Duodenal mucosa (tissue), 2 donors: Measurements from ENCODE around the gene LGR6.

Experiments
- H3K27ac ChIP-seq: one replicate; pipeline ENCODE4 v1.7.0; 2013; ENCODE audit warnings: low read depth, low read length
- H3K27me3 ChIP-seq, 2 donors: one replicate each; pipeline ENCODE4 v1.7.0; 2013; ENCODE audit warnings: low read length in 2 of 2, control low read depth in 1 of 2; ENCODE audit not compliant: insufficient read depth in 2 of 2, control insufficient read depth in 1 of 2
- H3K36me3 ChIP-seq, 2 donors: one replicate each; pipeline ENCODE4 v1.7.0; 2013; ENCODE audit warnings: low read length in 2 of 2, control low read depth in 1 of 2; ENCODE audit not compliant: insufficient read depth in 2 of 2, control insufficient read depth in 1 of 2
- H3K4me1 ChIP-seq, 2 donors: one replicate each; pipeline ENCODE4 v1.7.0; 2013; ENCODE audit warnings: low read length in 2 of 2, control low read depth in 1 of 2; ENCODE audit not compliant: insufficient read depth in 2 of 2, control insufficient read depth in 1 of 2
- H3K4me3 ChIP-seq, 2 donors: one replicate each; pipeline ENCODE4 v1.7.0; 2013; ENCODE audit warnings: low read length in 2 of 2, low read depth in 1 of 2
- H3K9ac ChIP-seq, 2 donors: one replicate each; pipeline ENCODE4 v1.7.0; 2013; ENCODE audit warnings: low read length in 2 of 2, low read depth in 1 of 2
- H3K9me3 ChIP-seq, 2 donors: one replicate each; pipeline ENCODE4 v1.7.0; 2013; ENCODE audit warnings: low read length in 2 of 2, control low read depth in 1 of 2; ENCODE audit not compliant: control insufficient read depth in 1 of 2

LGR6 gene

GRCh38 chr1:202305168-202305567 is 111.6 kb downstream of the LGR6 start:
- H3K4me1 ChIP-seq = no peaks in the 10 kb centered on the region
- no peak overlapping the region for H3K4me3 ChIP-seq
- no peaks in the 10 kb centered on the region for H3K9me3 ChIP-seq
- H3K9ac ChIP-seq = no peak overlapping the region
- no peak overlapping the region for H3K27ac ChIP-seq
- H3K36me3 ChIP-seq = no peaks in the 10 kb centered on the region
- no peaks in the 10 kb centered on the region for H3K27me3 ChIP-seq

- H3K9me3 ChIP-seq = no peaks in the 10 kb centered on the region
- H3K27ac ChIP-seq = no peak overlapping the region
- no peak overlapping the region for H3K4me3 ChIP-seq
- H3K9ac ChIP-seq = no peak overlapping the region
- H3K4me1 ChIP-seq = no peaks in the 10 kb centered on the region
- H3K36me3 ChIP-seq = no peaks in the 10 kb centered on the region
- H3K27me3 ChIP-seq = no peaks in the 10 kb centered on the region
These were observed 113.1 kb downstream of the LGR6 start for GRCh38 chr1:202306535-202307345.

DNA sequence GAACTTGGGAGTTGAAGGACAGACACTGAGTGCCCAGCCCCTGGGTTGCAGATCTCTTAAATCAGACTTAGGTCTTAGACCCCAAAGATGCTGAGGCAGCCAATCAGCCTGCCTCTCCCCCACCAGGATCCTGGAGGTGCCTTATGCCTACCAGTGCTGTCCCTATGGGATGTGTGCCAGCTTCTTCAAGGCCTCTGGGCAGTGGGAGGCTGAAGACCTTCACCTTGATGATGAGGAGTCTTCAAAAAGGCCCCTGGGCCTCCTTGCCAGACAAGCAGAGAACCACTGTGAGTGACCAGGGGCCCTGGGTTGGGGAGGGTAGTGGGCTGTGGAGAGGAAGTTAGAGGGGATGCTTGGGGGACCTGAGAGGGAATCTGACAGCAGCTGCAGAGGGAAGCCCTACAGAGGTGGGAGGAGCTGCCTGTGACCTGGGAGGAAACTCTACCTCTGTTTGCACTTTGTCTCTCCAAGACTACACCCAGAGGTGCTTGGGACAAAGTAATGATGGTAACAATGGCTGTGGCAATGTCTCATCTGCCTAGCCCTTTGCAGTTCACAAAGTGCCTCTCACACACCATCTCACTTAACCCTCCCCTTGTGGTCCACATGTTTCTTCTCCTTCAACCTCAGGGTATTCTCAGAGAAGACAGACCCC is 116.6 kb downstream of the LGR6 start:
- no peaks in the 10 kb centered on the region for H3K27me3 ChIP-seq
- H3K4me3 ChIP-seq = no peak overlapping the region
- no peak overlapping the region for H3K9ac ChIP-seq

DNA sequence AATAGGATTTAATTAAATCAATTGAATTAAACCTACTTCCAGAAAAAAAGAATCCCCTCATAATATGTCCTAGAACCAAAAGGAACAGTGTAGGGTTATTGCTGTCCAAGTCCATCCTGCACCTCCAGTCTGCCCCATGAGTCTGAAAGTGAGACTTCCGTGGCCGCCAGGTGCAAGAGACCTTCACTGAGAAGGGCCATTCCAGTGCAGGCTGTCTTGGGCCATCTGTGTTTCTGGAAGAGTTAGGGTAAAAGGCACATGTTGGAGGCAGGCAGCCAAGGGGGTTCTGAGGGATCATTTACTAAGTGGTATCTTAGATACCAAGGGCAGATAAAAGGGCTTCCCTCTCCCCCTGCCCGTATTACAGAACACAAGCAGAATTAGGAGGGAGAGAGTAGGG is 117.1 kb downstream of the LGR6 start:
- Histone ChIP-seq H3K4me3 (no peak overlapping the region), H3K4me1 (no peaks in the 10 kb centered on the region), H3K36me3 (no peaks in the 10 kb centered on the region), H3K27me3 (no peaks in the 10 kb centered on the region), H3K9me3 (no peaks in the 10 kb centered on the region), H3K9ac (no peak overlapping the region), H3K27ac (no peak overlapping the region)

More for the DNA sequence above, 116.6 kb downstream of the LGR6 start:
- no peaks in the 10 kb centered on the region for H3K36me3 ChIP-seq
- no peak overlapping the region for H3K27ac ChIP-seq
- no peaks in the 10 kb centered on the region for H3K9me3 ChIP-seq
- no peaks in the 10 kb centered on the region for H3K4me1 ChIP-seq

GRCh38 chr1:202311875-202312635 is 118.5 kb downstream of the LGR6 start:
- Histone ChIP-seq H3K36me3 (no peaks in the 10 kb centered on the region), H3K27ac (no peak overlapping the region), H3K9ac (no peak overlapping the region), H3K4me1 (no peaks in the 10 kb centered on the region), H3K9me3 (no peaks in the 10 kb centered on the region), H3K4me3 (no peak overlapping the region), H3K27me3 (no peaks in the 10 kb centered on the region)

- Histone ChIP-seq H3K4me3 (no peak overlapping the region), H3K36me3 (no peaks in the 10 kb centered on the region), H3K27me3 (no peaks in the 10 kb centered on the region), H3K9me3 (no peaks in the 10 kb centered on the region), H3K27ac (no peak overlapping the region), H3K9ac (no peak overlapping the region), H3K4me1 (no peaks in the 10 kb centered on the region)
These were observed 122.1 kb downstream of the LGR6 start for GRCh38 chr1:202315576-202316168.

DNA sequence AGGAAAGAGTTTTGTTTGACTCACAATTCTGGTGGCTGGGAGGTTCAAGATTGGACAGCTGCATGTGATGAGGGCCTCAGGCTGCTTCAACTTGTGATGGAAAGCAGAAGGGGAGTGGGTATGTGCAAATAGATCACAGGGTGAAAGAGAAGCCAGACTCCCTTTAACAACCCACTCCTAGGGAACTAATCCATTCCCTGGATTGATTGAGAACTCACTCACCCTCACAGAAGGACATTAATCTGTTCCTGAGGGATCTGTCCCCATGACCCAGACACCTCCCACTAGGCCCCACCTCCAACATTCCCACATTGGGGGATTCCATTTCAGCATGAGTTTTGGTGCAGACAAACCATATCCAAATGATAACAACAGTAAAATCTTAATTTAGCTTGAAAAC is 122.6 kb downstream of the LGR6 start:
- Histone ChIP-seq H3K27ac (no peak overlapping the region), H3K4me1 (no peaks in the 10 kb centered on the region), H3K36me3 (no peaks in the 10 kb centered on the region), H3K9me3 (no peaks in the 10 kb centered on the region), H3K27me3 (no peaks in the 10 kb centered on the region), H3K9ac (no peak overlapping the region), H3K4me3 (no peak overlapping the region)

GRCh38 chr1:202317941-202318925 is 124.6 kb downstream of the LGR6 start:
- H3K27me3 ChIP-seq = no peaks in the 10 kb centered on the region
- no peaks in the 10 kb centered on the region for H3K4me1 ChIP-seq
- H3K9ac ChIP-seq = no peak overlapping the region

DNA sequence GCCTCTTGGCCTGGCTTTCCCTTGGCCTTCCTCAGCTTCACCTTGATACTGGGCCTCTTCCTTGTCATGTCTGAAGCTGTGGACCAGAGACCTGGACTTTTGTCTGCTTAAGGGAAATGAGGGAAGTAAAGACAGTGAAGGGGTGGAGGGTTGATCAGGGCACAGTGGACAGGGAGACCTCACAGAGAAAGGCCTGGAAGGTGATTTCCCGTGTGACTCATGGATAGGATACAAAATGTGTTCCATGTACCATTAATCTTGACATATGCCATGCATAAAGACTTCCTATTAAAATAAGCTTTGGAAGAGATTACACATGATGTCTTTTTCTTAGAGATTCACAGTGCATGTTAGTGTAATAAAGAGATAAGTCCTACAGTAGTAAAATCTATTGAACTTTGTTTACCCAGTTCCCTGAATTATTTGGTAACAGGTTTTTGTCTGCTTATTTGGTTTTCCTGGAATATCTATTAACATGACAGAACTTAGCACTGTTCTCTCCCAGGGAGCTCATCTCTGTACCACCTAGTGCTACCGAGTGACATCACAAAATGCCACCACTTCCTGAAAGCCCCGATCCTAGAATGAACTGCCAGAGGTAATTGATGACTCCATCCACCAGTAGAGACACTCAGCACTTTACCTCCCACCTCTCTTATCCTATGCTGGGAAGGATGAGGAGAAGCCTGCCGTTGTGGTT is 125.9 kb downstream of the LGR6 start:
- Histone ChIP-seq H3K9ac (no peak overlapping the region), H3K4me1 (no peaks in the 10 kb centered on the region), H3K27me3 (no peaks in the 10 kb centered on the region), H3K27ac (no peak overlapping the region), H3K36me3 (no peaks in the 10 kb centered on the region), H3K9me3 (no peaks in the 10 kb centered on the region), H3K4me3 (no peak overlapping the region)

More at GRCh38 chr1:202317941-202318925, 124.6 kb downstream of the LGR6 start:
- Histone ChIP-seq H3K4me3 (no peak overlapping the region), H3K27ac (no peak overlapping the region), H3K36me3 (no peaks in the 10 kb centered on the region), H3K9me3 (no peaks in the 10 kb centered on the region)
